A549 (cell line): ENCODE results near the gene GNAO1. TPM values are rescaled to one million over a fixed set of nuclear protein-coding genes. Genes with fewer than 3 reads are reported as not detected.
A peak's percentile ranks its signal among the peaks of the same experiment; 100 is the strongest.

Experiments
- ATAC-seq, 2 experiments: fragments of 200-7000 bp in 1 of 2; fragments of >200 bp in 1 of 2; cut with Nextera tagmentation in 1 of 2; cut with Tn5 transposase in 1 of 2; 3 replicates each; pipeline versions ENCODE4 v1.8.0 to v1.9.1; 2018 to 2020; ENCODE audit warnings: mild to moderate bottlenecking in 1 of 2, moderate library complexity in 1 of 2
- CTCF ChIA-PET: fragments of 300-600 bp; sonication (Branson Sonifier 250); formaldehyde crosslinking; extraction: SDS; loops from one replicate; lab custom pipeline; 2021; ENCODE audit warnings: antibody characterized with exemption, inconsistent platforms; lab: Yijun Ruan, JAX
- POLR2A ChIA-PET: fragments of 350-600 bp; formaldehyde crosslinking; extraction: SDS; loops from one replicate; lab custom pipeline; 2021; ENCODE audit warnings: antibody characterized with exemption, inconsistent platforms; lab: Yijun Ruan, JAX
- DNase-seq, 2 experiments: peaks; one replicate each; pipeline versions ENCODE4 v3.0.0 to v3.0.0-alpha.2; 2011 to 2016; ENCODE audit warnings: low read depth in 1 of 2, low spot score in 1 of 2
- FAIRE-seq: peaks from 2 replicates; lab custom pipeline; 2011; peaks lifted over from hg19 to GRCh38; lab: Jason Lieb, UNC
- H3K27ac ChIP-seq, 2 experiments: fragments of >200 bp; sonication (Bioruptor Twin); formaldehyde crosslinking; 3 replicates each; pipeline ENCODE4 v1.5.1; 2016 to 2017
- H3K4me1 ChIP-seq: fragments of >200 bp; sonication (Bioruptor Twin); formaldehyde crosslinking; 3 replicates; pipeline ENCODE4 v1.6.1; 2016
- H3K4me2 ChIP-seq: fragments of >200 bp; sonication (Bioruptor Twin); formaldehyde crosslinking; 3 replicates; pipeline ENCODE4 v1.6.1; 2016
- H3K4me3 ChIP-seq: fragments of >200 bp; sonication (Bioruptor Twin); formaldehyde crosslinking; 3 replicates; pipeline ENCODE4 v1.5.1; 2016
- H3K9me3 ChIP-seq: fragments of >200 bp; sonication (Bioruptor Twin); formaldehyde crosslinking; 3 replicates; pipeline ENCODE4 v1.6.1; 2016
- BHLHE40 ChIP-seq: IDR thresholded peaks from 2 replicates; pipeline ENCODE4 v1.6.1; 2012; ENCODE audit warnings: low read depth, low read length, inconsistent platforms
- EHF ChIP-seq: fragments of 250-450 bp; sonication (Bioruptor Pico); IDR thresholded peaks from 2 replicates; pipeline ENCODE4 v1.5.0; 2020; ENCODE audit warnings: mild to moderate bottlenecking
- EP300 ChIP-seq, 2 experiments: fragments of >200 bp; sonication (Bioruptor Twin); formaldehyde crosslinking; IDR thresholded peaks; 2 replicates in 1 of 2; 3 replicates in 1 of 2; pipeline ENCODE4 v1.6.1; 2016 to 2017
- FOXS1 ChIP-seq: fragments of 250-450 bp; sonication (Bioruptor Pico); IDR thresholded peaks from 2 replicates; pipeline ENCODE4 v1.5.0; 2020; ENCODE audit warnings: mild to moderate bottlenecking, moderate library complexity
- GATA3 ChIP-seq: IDR thresholded peaks from 2 replicates; pipeline ENCODE4 v1.6.1; 2012; ENCODE audit warnings: borderline replicate concordance
- HEYL ChIP-seq: fragments of 250-450 bp; sonication (Bioruptor Pico); IDR thresholded peaks from 2 replicates; pipeline ENCODE4 v1.8.0; 2021; ENCODE audit warnings: mild to moderate bottlenecking, moderate library complexity
- JUNB ChIP-seq: fragments of >200 bp; sonication (Bioruptor Twin); formaldehyde crosslinking; IDR thresholded peaks from 2 replicates; pipeline ENCODE4 v1.6.1; 2016
- KDM5A ChIP-seq: fragments of 200-600 bp; sonication (generic); IDR thresholded peaks from 2 replicates; pipeline ENCODE4 v1.6.1; 2016; ENCODE audit warnings: antibody characterized with exemption, mild to moderate bottlenecking
- MYC ChIP-seq: IDR thresholded peaks from 2 replicates; pipeline ENCODE4 v1.6.1; 2012; ENCODE audit warnings: mild to moderate bottlenecking, inconsistent platforms, low read length, improper control_type of control experiment, borderline replicate concordance
- POLR2A ChIP-seq: IDR thresholded peaks from 2 replicates; pipeline ENCODE4 v1.6.1; 2012; ENCODE audit warnings: mild to moderate bottlenecking, low read length
- RAD21 ChIP-seq, 2 experiments: fragments of >200 bp in 1 of 2; sonication (Bioruptor Twin) in 1 of 2; formaldehyde crosslinking in 1 of 2; IDR thresholded peaks in 1 of 2; conservative IDR thresholded peaks in 1 of 2; 2 replicates in 1 of 2; 3 replicates in 1 of 2; pipeline ENCODE4 v1.6.1; 2012 to 2018; ENCODE audit warnings: inconsistent platforms in 1 of 2
- RARB ChIP-seq: fragments of 250-450 bp; sonication (Bioruptor Pico); IDR thresholded peaks from 2 replicates; pipeline ENCODE4 v1.8.0; 2021; ENCODE audit warnings: mild to moderate bottlenecking, moderate library complexity
- SMC3 ChIP-seq: fragments of >200 bp; sonication (Bioruptor Twin); formaldehyde crosslinking; IDR thresholded peaks from 3 replicates; pipeline ENCODE4 v1.6.1; 2018; ENCODE audit warnings: inconsistent platforms
- TFCP2L1 ChIP-seq: fragments of 250-450 bp; sonication (Bioruptor Pico); IDR thresholded peaks from 2 replicates; pipeline ENCODE4 v1.5.0; 2021; ENCODE audit warnings: mild to moderate bottlenecking
- TP53 ChIP-seq: fragments of 250-450 bp; sonication (Bioruptor Pico); IDR thresholded peaks from 2 replicates; pipeline ENCODE4 v1.5.0; 2021; ENCODE audit warnings: mild to moderate bottlenecking, moderate library complexity
- ZFP36 ChIP-seq: fragments of 450-650 bp; IDR thresholded peaks from 2 replicates; pipeline ENCODE4 v1.6.1; 2014; ENCODE audit warnings: borderline replicate concordance; ENCODE audit not compliant: partially characterized antibody
- ZNF302 ChIP-seq: fragments of 250-450 bp; sonication (Bioruptor Pico); IDR thresholded peaks from 2 replicates; pipeline ENCODE4 v1.9.0; 2021; ENCODE audit warnings: inconsistent platforms, mild to moderate bottlenecking, moderate library complexity
- WGBS: methylation state at CpG from one replicate; pipeline ENCODE4 v1.1.6; 2017; ENCODE audit errors: missing lambda C conversion rate; 5-methylcytosine and 5-hydroxymethylcytosine counted together
- polyA plus RNA-seq, 4 experiments: library from polyadenylated mRNA; depleted of rRNA in 3 of 4; stranded (reverse); fragments of >200 nt; fragmentation: RNase III in 1 of 4; extraction: RNeasy Plus Mini Kit Qiagen cat#74134 plus additional on column Dnase treatment in 1 of 4; gene quantifications; 2 replicates in 3 of 4; 3 replicates in 1 of 4; pipeline ENCODE4 v1.2.3, GENCODE V29; 2011 to 2017
- TF ChIP-seq, protein P1 (sequence below): fragments of >200 bp; sonication (Bioruptor Twin); formaldehyde crosslinking; IDR thresholded peaks from 3 replicates; pipeline ENCODE4 v1.5.1; 2016
- TF ChIP-seq, protein P2 (sequence below): fragments of 250-450 bp; sonication (Bioruptor Pico); IDR thresholded peaks from 2 replicates; pipeline ENCODE4 v1.5.0; 2021; ENCODE audit warnings: mild to moderate bottlenecking, moderate library complexity, borderline replicate concordance
- TF ChIP-seq, protein P3 (sequence below): fragments of 150-350 bp; IDR thresholded peaks from 2 replicates; pipeline ENCODE4 v1.6.1; 2014; ENCODE audit warnings: low read depth, mild to moderate bottlenecking, low read length
- TF ChIP-seq, protein P4 (sequence below): IDR thresholded peaks from 2 replicates; pipeline ENCODE4 v1.6.1; 2012
- TF ChIP-seq, protein P5 (sequence below): fragments of >200 bp; sonication (Bioruptor Twin); formaldehyde crosslinking; IDR thresholded peaks from 3 replicates; pipeline ENCODE4 v1.6.1; 2016

Gene GNAO1
- polyA plus RNA-seq, 2 of the 4 experiments (the other 2 are of a cell fraction), result 0.22 to 0.23 TPM

DNA sequence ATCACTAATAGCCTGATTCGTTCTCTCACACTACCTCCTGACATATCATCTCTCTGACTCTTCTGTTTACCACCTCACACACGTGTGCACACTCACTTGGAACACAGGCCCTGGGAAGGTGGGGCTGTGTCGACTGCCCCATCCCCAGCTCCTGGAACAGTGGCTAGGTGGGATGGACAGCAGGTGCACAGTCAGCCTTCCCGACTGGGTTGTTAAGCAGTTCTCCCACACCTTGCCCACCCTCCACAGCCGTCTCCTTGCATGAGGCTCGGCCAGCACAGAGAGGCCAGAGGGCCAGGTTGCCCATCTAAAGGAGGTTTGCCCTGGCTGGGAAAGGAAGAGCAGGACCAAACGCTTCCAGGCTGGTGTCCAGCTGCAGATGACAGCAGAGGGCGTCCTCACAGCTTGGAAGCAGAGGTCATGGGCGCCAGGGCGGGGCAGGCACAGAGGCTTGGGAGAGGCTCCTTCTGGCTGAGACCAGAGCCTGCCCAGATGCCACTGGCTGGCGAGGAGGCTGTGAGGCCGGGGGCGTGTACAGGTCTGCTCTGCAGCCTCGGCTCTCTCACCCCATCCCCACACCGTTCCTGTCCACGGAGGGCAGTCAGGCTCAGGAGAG lies 141.3 kb downstream of the GNAO1 start:
- TF ChIP-seq, protein P1, sequence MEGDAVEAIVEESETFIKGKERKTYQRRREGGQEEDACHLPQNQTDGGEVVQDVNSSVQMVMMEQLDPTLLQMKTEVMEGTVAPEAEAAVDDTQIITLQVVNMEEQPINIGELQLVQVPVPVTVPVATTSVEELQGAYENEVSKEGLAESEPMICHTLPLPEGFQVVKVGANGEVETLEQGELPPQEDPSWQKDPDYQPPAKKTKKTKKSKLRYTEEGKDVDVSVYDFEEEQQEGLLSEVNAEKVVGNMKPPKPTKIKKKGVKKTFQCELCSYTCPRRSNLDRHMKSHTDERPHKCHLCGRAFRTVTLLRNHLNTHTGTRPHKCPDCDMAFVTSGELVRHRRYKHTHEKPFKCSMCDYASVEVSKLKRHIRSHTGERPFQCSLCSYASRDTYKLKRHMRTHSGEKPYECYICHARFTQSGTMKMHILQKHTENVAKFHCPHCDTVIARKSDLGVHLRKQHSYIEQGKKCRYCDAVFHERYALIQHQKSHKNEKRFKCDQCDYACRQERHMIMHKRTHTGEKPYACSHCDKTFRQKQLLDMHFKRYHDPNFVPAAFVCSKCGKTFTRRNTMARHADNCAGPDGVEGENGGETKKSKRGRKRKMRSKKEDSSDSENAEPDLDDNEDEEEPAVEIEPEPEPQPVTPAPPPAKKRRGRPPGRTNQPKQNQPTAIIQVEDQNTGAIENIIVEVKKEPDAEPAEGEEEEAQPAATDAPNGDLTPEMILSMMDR, result peak; percentile 74
- TF ChIP-seq TFCP2L1 (no peak), SMC3 (peak; percentile 78), RAD21 (conservative IDR thresholded peaks at IDR 0.05 in 1 of 2, IDR thresholded peaks at IDR 0.05 in 1 of 2) (peak; percentile 77 to 79)
- Histone ChIP-seq H3K4me1 (peaks cover 4% of the 10 kb centered on the region; the same call in 2 of the 3 replicates), H3K4me3 (no peak overlapping the region), H3K9me3 (no peaks in the 10 kb centered on the region), H3K4me2 (peak overlapping the region; percentile 68), H3K27ac (peak overlapping the region; percentile 43 to 55; a peak in 2 of 6 replicates)
- peak; percentile 23 for FAIRE-seq
- ChIA-PET POLR2A (interaction anchor here (0.7 to 1.7 kb wide), 3 partner anchors 24 to 269 kb away, joined by 3 to 5 read pairs (median 5); partner anchors contain the start of genes NUDT21 and OGFOD1), CTCF (interaction anchor here (0.8 to 7.9 kb wide), 21 partner anchors 9 to 527 kb away, joined by 3 to 109 read pairs (median 4); no protein-coding TSS in a partner anchor)
- WGBS, result 13% methylated on average over 15 of the region's 16 CpGs
- ATAC-seq, result peak; percentile 93 to 98
- peak; percentile 79 to 86 for DNase-seq

DNA sequence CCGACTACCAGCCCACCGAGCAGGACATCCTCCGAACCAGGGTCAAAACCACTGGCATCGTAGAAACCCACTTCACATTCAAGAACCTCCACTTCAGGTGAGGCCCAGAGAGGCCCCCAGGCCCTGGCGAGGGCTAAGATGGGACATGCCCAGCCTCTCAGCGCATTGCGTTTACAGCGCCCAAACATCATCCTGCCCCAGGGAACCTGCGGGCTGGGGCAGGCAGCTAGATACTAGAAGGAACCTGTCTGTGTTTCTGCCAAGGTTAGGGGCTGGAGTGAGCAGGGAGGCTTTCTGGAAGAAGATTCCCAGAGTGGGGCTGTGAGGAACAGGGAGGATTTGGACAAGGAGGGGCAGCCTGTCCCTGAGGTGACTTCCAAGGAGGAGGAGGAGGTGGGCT lies 143.5 kb downstream of the GNAO1 start:
- Histone ChIP-seq H3K4me3 (no peak overlapping the region), H3K4me1 (peaks cover 4% of the 10 kb centered on the region; the same call in 2 of the 3 replicates), H3K27ac (no peak overlapping the region), H3K9me3 (no peaks in the 10 kb centered on the region), H3K4me2 (no peak overlapping the region)
- no peak for DNase-seq
- no peak for ATAC-seq
- TF ChIP-seq FOXS1 (CRISPR knock-in tag) (no peak), GATA3 (no peak), RARB (CRISPR knock-in tag) (no peak), JUNB (no peak), BHLHE40 (no peak), EP300 (IDR thresholded peaks at IDR 0.05) (no peak), EHF (no peak), TP53 (CRISPR knock-in tag) (no peak), HEYL (CRISPR knock-in tag) (no peak), KDM5A (no peak), POLR2A (no peak), MYC (no peak), ZFP36 (no peak), ZNF302 (CRISPR knock-in tag) (no peak)
- TF ChIP-seq, protein P2, sequence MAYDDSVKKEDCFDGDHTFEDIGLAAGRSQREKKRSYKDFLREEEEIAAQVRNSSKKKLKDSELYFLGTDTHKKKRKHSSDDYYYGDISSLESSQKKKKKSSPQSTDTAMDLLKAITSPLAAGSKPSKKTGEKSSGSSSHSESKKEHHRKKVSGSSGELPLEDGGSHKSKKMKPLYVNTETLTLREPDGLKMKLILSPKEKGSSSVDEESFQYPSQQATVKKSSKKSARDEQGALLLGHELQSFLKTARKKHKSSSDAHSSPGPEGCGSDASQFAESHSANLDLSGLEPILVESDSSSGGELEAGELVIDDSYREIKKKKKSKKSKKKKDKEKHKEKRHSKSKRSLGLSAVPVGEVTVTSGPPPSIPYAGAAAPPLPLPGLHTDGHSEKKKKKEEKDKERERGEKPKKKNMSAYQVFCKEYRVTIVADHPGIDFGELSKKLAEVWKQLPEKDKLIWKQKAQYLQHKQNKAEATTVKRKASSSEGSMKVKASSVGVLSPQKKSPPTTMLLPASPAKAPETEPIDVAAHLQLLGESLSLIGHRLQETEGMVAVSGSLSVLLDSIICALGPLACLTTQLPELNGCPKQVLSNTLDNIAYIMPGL (CRISPR knock-in tag), result no peak
- TF ChIP-seq, protein P3, sequence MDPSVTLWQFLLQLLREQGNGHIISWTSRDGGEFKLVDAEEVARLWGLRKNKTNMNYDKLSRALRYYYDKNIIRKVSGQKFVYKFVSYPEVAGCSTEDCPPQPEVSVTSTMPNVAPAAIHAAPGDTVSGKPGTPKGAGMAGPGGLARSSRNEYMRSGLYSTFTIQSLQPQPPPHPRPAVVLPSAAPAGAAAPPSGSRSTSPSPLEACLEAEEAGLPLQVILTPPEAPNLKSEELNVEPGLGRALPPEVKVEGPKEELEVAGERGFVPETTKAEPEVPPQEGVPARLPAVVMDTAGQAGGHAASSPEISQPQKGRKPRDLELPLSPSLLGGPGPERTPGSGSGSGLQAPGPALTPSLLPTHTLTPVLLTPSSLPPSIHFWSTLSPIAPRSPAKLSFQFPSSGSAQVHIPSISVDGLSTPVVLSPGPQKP, result no peak
- TF ChIP-seq, protein P4, sequence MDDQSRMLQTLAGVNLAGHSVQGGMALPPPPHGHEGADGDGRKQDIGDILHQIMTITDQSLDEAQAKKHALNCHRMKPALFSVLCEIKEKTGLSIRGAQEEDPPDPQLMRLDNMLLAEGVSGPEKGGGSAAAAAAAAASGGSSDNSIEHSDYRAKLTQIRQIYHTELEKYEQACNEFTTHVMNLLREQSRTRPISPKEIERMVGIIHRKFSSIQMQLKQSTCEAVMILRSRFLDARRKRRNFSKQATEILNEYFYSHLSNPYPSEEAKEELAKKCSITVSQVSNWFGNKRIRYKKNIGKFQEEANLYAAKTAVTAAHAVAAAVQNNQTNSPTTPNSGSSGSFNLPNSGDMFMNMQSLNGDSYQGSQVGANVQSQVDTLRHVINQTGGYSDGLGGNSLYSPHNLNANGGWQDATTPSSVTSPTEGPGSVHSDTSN, result no peak
- TF ChIP-seq, protein P5, sequence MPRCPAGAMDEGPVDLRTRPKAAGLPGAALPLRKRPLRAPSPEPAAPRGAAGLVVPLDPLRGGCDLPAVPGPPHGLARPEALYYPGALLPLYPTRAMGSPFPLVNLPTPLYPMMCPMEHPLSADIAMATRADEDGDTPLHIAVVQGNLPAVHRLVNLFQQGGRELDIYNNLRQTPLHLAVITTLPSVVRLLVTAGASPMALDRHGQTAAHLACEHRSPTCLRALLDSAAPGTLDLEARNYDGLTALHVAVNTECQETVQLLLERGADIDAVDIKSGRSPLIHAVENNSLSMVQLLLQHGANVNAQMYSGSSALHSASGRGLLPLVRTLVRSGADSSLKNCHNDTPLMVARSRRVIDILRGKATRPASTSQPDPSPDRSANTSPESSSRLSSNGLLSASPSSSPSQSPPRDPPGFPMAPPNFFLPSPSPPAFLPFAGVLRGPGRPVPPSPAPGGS, result no peak
- WGBS, result 90% methylated on average over 8 of the region's 9 CpGs
- FAIRE-seq, result no peak
- ChIA-PET POLR2A (no interaction called here), CTCF (interaction anchor here (1.0 to 7.9 kb wide), 5 partner anchors 8 to 368 kb away, joined by 3 to 87 read pairs (median 6); no protein-coding TSS in a partner anchor)
